SHP77 treated with DMSO at 0.1 percent for 48 hours (cell line): Measurements from ENCODE around the gene SNAP25.

Experiments
- DNase-seq: peaks from one replicate; lab custom pipeline; 2025; lab: John Stamatoyannopoulos, UW

Gene SNAP25

GRCh38 chr20:10218536-10219451, at the start of gene SNAP25:
SNAP25 (plus strand) TSS chr20:10218830; CDS start chr20:10275492, 56,662 bp downstream.
- peak; percentile 96 for DNase-seq

GRCh38 chr20:10169752-10170151, 48.9 kb upstream of the SNAP25 start:
- no peak for DNase-seq

GRCh38 chr20:10170261-10170660, 48.4 kb upstream of the SNAP25 start:
- no peak for DNase-seq

GRCh38 chr20:10171864-10172751, 46.5 kb upstream of the SNAP25 start:
- peak; percentile 86 for DNase-seq

- DNase-seq: peak; percentile 21
Measured at GRCh38 chr20:10172998-10173655, 45.5 kb upstream of the SNAP25 start.

- DNase-seq: no peak
Measured at GRCh38 chr20:10174400-10174799, 44.2 kb upstream of the SNAP25 start.

- peak; percentile 19 for DNase-seq
Measured at GRCh38 chr20:10177326-10177725, 41.3 kb upstream of the SNAP25 start.

- DNase-seq: no peak
Measured at GRCh38 chr20:10178091-10178490, 40.5 kb upstream of the SNAP25 start.

- DNase-seq: no peak
Measured at GRCh38 chr20:10178727-10179313, 39.8 kb upstream of the SNAP25 start.

GRCh38 chr20:10179574-10180298, 38.9 kb upstream of the SNAP25 start:
- DNase-seq: no peak

GRCh38 chr20:10180651-10181235, 37.9 kb upstream of the SNAP25 start:
- no peak for DNase-seq

GRCh38 chr20:10185741-10186558, 32.7 kb upstream of the SNAP25 start:
- DNase-seq: peak; percentile 95

GRCh38 chr20:10190456-10190855, 28.2 kb upstream of the SNAP25 start:
- no peak for DNase-seq

GRCh38 chr20:10192171-10192570, 26.5 kb upstream of the SNAP25 start:
- DNase-seq: no peak

GRCh38 chr20:10194166-10194565, 24.5 kb upstream of the SNAP25 start:
- DNase-seq: no peak

GRCh38 chr20:10200330-10200729, 18.3 kb upstream of the SNAP25 start:
- DNase-seq: no peak

GRCh38 chr20:10201321-10201870, 17.2 kb upstream of the SNAP25 start:
- DNase-seq: no peak

GRCh38 chr20:10209091-10209490, 9.5 kb upstream of the SNAP25 start:
- no peak for DNase-seq

- no peak for DNase-seq
Measured at GRCh38 chr20:10213526-10213925, 5.1 kb upstream of the SNAP25 start.
